Heart right ventricle (tissue), 16 donors: ENCODE results near the gene MRAP. TPM values are rescaled to one million over a fixed set of nuclear protein-coding genes. Genes with fewer than 3 reads are reported as not detected.

Experiments used
- ATAC-seq, 8 donors: fragments of 200-7000 bp; cut with Tn5 transposase; one replicate each; pipeline ENCODE4 v1.9.1; 2020; ENCODE audit warnings: mild to moderate bottlenecking in 8 of 8, moderate library complexity in 8 of 8, moderate number of reproducible peaks in 1 of 8
- DNase-seq, 2 donors: peaks; one replicate each; pipeline ENCODE4 v3.0.0-alpha.2; 2020
- H3K27ac ChIP-seq, 10 donors: fragments of 200-600 bp; sonication (generic) in 2 of 10; one replicate each; pipeline versions ENCODE4 v1.5.0 to v1.8.0; 2020 to 2022; ENCODE audit warnings: mild to moderate bottlenecking in 3 of 10
- H3K27me3 ChIP-seq, 7 donors: fragments of 200-600 bp; one replicate each; pipeline ENCODE4 v1.8.0; 2021 to 2022; ENCODE audit warnings: mild to moderate bottlenecking in 2 of 7
- H3K36me3 ChIP-seq, 9 donors: fragments of 200-600 bp; sonication (generic) in 1 of 9; one replicate each; pipeline versions ENCODE4 v1.5.0 to v1.8.0; 2020 to 2022; ENCODE audit warnings: mild to moderate bottlenecking in 2 of 9
- H3K4me1 ChIP-seq, 9 donors: fragments of 200-600 bp; sonication (generic) in 1 of 9; one replicate each; pipeline versions ENCODE4 v1.5.0 to v1.8.0; 2020 to 2022; ENCODE audit warnings: mild to moderate bottlenecking in 4 of 9
- H3K4me3 ChIP-seq, 10 donors: fragments of 200-600 bp; sonication (generic) in 2 of 10; one replicate each; pipeline versions ENCODE4 v1.5.0 to v1.8.0; 2020 to 2022; ENCODE audit warnings: mild to moderate bottlenecking in 7 of 10, moderate library complexity in 2 of 10
- H3K9me3 ChIP-seq, 11 donors: fragments of 200-600 bp in 10 of 11; sonication (generic) in 2 of 11; one replicate each; pipeline versions ENCODE4 v1.5.0 to v1.8.0; 2013 to 2022; ENCODE audit warnings: mild to moderate bottlenecking in 2 of 11, control low read depth in 1 of 11, moderate library complexity in 1 of 11
- CTCF ChIP-seq, 9 donors: fragments of 200-600 bp; sonication (generic) in 2 of 9; IDR thresholded peaks; one replicate each; pipeline versions ENCODE4 v1.5.0 to v1.8.0; 2021 to 2022; ENCODE audit warnings: antibody characterized with exemption in 9 of 9, mild to moderate bottlenecking in 5 of 9, moderate library complexity in 1 of 9
- WGBS, 2 donors: extraction: QIAGEN DNeasy Blood & Tissue Kit; methylation state at CpG; one replicate each; pipeline ENCODE4 v1.1.7; 2013; ENCODE audit warnings: inconsistent platforms in 1 of 2; 5-methylcytosine and 5-hydroxymethylcytosine counted together
- intact Hi-C, 10 donors: fragments of 100-400 bp; cut with DNase I; formaldehyde crosslinking; loops; one replicate each; pipeline versions ENCODE4 v1.11.1 to v1.14.2; 2022
- polyA plus RNA-seq, 2 donors: library from polyadenylated mRNA; stranded (reverse); fragments of 200-250 nt; gene quantifications; one replicate each; pipeline ENCODE4 v1.2.3, GENCODE V29; 2013
- total RNA-seq, 10 donors: library from RNA; stranded (reverse); fragmentation: NEBNext Ultra II Directional in 3 of 10; extraction: Animal tissue kit (Norgen Biotek cat#: 25700) in 3 of 10; gene quantifications; one replicate each; pipeline versions ENCODE4 v1.2.1 to v1.2.4, GENCODE V29; 2021 to 2023
- donor health status: Arrhythmogenic right ventricular cardiomyopathy.
- donor health status: ischemic (EF 13 %, LVEDD 7.1; RV severe dilation, severe dysfunction).
- donor health status: healthy with polysubstance abuse.
- donor health status: DM: no; HTN: yes; CAD: no.
- donor health status: DM: no; HTN: no; CAD: no.
- donor health status: ischemic (EF 25% LVEDD 6.9; RV normal size, moderate dysfunction).
- donor health status: ischemic (EF 25% LVEDD 5.7; RV mildly dilated, moderate dysfunction).
- donor health status: healthy.
- donor health status: DM: yes; HTN: yes; CAD: no.
- donor health status: Ischemic cardiomyopathy.
- donor health status: ischemic (EF 35%, LVEDD 5.7; RV mildly dilated, moderate dysfunction).
- donor health status: nonischemic (EF 11% LVEDD 7.7; RV severe dilation, severe dysfunction).
- donor health status: DM: yes; HTN: yes; CAD: no.
- donor health status: PGD.
- donor health status: ischemic (EF 29% LVEDD 5.4; RV normal size, mild dysfunction).
- donor health status: nonischemic (EF 23%, LVEDD 6.1; RV moderate dilation, normal function).

Gene MRAP
- total and polyA plus RNA-seq, 12 donors, result 0.63 to 10.5 (median 0.78) TPM; not detected in 5

GRCh38 chr21:32359719-32360260 is 61.1 kb downstream of the MRAP start:
- intact Hi-C loops, result loop anchor here in 2 of 10 donors (5.0 kb wide), 2 partner anchors 32 to 47 kb away; no protein-coding TSS in a partner anchor
- Histone ChIP-seq H3K4me1 (peaks cover 0 to 32% (median 10%) of the 10 kb centered on the region in 9 donors), H3K27me3 (no peaks in the 10 kb centered on the region), H3K36me3 (peaks cover 0 to 100% (median 72%) of the 10 kb centered on the region in 9 donors), H3K4me3 (no peak overlapping the region), H3K27ac (peak overlapping the region in 1 of 10 donors; percentile 25), H3K9me3 (no peaks in the 10 kb centered on the region)
- no peak for DNase-seq
- 76% methylated on average over 7 of the region's 7 CpGs for WGBS, 2 donors
- peak in 1 of 8 donors; percentile 12 for ATAC-seq
- TF ChIP-seq CTCF (IDR thresholded peaks at IDR 0.05), result peak in 4 of 9 donors; percentile 23 to 38 (median 24)

GRCh38 chr21:32360401-32360975 is 61.8 kb downstream of the MRAP start:
- Histone ChIP-seq H3K4me3 (no peak overlapping the region), H3K4me1 (peaks cover 0 to 39% (median 15%) of the 10 kb centered on the region in 9 donors), H3K9me3 (no peaks in the 10 kb centered on the region), H3K36me3 (peaks cover 0 to 100% (median 67%) of the 10 kb centered on the region in 9 donors), H3K27me3 (no peaks in the 10 kb centered on the region), H3K27ac (peak overlapping the region in 1 of 10 donors; percentile 25)
- no peak for DNase-seq
- no peak for TF ChIP-seq CTCF (IDR thresholded peaks at IDR 0.05)
- ATAC-seq, result peak in 1 of 8 donors; percentile 10
- intact Hi-C loops, result loop anchor here in 2 of 10 donors (5.0 kb wide), 2 partner anchors 33 to 48 kb away; no protein-coding TSS in a partner anchor
- WGBS, 2 donors, result 76 to 84% methylated on average over 5 of the region's 5 CpGs

Other genes starting within 250 kb of the MRAP start
- 1 to 10 TPM; 1.8 to 3.6 (median 2.7) TPM for gene MIS18A, start 19.8 kb upstream of the MRAP start, total RNA-seq
- 1 to 10 TPM; 2.6 to 3.1 TPM for gene MIS18A, start 19.8 kb upstream of the MRAP start, polyA plus RNA-seq
- 10 to 100 TPM in 8 of 10 donors, 1 to 10 TPM in 2; 7.3 to 17.7 (median 13.2) TPM for gene URB1, start 94.2 kb downstream of the MRAP start, total RNA-seq
- 1 to 10 TPM; 4.0 to 4.1 TPM for gene URB1, start 94.2 kb downstream of the MRAP start, polyA plus RNA-seq
- gene EVA1C, start 113.9 kb downstream of the MRAP start, total RNA-seq, result 10 to 100 TPM; 12.1 to 34.9 (median 13.9) TPM
- gene EVA1C, start 113.9 kb downstream of the MRAP start, polyA plus RNA-seq, result 10 to 100 TPM; 30.1 to 42.9 TPM